Loucy (cell line): ENCODE measurements around the gene CSGALNACT2.

Source experiments
- H2AFZ ChIP-seq: fragments of 200-600 bp; sonication (generic); 2 replicates; pipeline ENCODE4 v1.6.0; 2016; ENCODE audit warnings: antibody characterized with exemption, mild to moderate bottlenecking, low read length, moderate library complexity
- H3F3A ChIP-seq: fragments of 200-600 bp; 2 replicates; pipeline ENCODE4 v1.6.0; 2016; ENCODE audit warnings: antibody characterized with exemption, low read depth, mild to moderate bottlenecking
- H3K27me3 ChIP-seq: fragments of 200-600 bp; sonication (generic); 2 replicates; pipeline ENCODE4 v1.6.1; 2014; ENCODE audit warnings: low read length, mild to moderate bottlenecking; ENCODE audit not compliant: insufficient read depth, poor library complexity, severe bottlenecking
- H3K36me3 ChIP-seq: fragments of 200-600 bp; sonication (generic); 2 replicates; pipeline ENCODE4 v1.6.1; 2016; ENCODE audit warnings: low read length; ENCODE audit not compliant: insufficient read depth
- H3K4me1 ChIP-seq: fragments of 200-600 bp; sonication (generic); 2 replicates; pipeline ENCODE4 v1.5.1; 2014; ENCODE audit warnings: low read length, mild to moderate bottlenecking; ENCODE audit not compliant: insufficient read depth, poor library complexity, severe bottlenecking
- H3K4me2 ChIP-seq: fragments of 200-600 bp; sonication (generic); 2 replicates; pipeline ENCODE4 v1.6.0; 2014; ENCODE audit warnings: antibody characterized with exemption, low read length, low read depth, mild to moderate bottlenecking; ENCODE audit not compliant: poor library complexity, severe bottlenecking
- H3K4me3 ChIP-seq: fragments of 200-600 bp; sonication (generic); 2 replicates; pipeline ENCODE4 v1.5.1; 2014; ENCODE audit warnings: low read length, mild to moderate bottlenecking, mixed read lengths; ENCODE audit not compliant: poor library complexity, severe bottlenecking
- H3K79me2 ChIP-seq: fragments of 200-600 bp; sonication (generic); 2 replicates; pipeline ENCODE4 v1.6.1; 2014; ENCODE audit warnings: low read length; ENCODE audit not compliant: insufficient read depth
- H3K9ac ChIP-seq: fragments of 200-600 bp; sonication (generic); 2 replicates; pipeline ENCODE4 v1.6.0; 2014; ENCODE audit warnings: mild to moderate bottlenecking, low read depth, low read length, moderate library complexity; ENCODE audit not compliant: poor library complexity, severe bottlenecking
- H3K9me2 ChIP-seq: fragments of 200-600 bp; sonication (generic); replicated peaks from 2 replicates; pipeline ENCODE4 v1.6.1; 2016; ENCODE audit warnings: low read depth, low read length, mixed read lengths
- H3K9me3 ChIP-seq: fragments of 200-600 bp; sonication (generic); 2 replicates; pipeline ENCODE4 v1.6.1; 2014; ENCODE audit warnings: mild to moderate bottlenecking, antibody characterized with exemption, low read length, low read depth; ENCODE audit not compliant: insufficient read depth
- H4K20me1 ChIP-seq: fragments of 200-600 bp; sonication (generic); 2 replicates; pipeline ENCODE4 v1.6.0; 2014; ENCODE audit warnings: antibody characterized with exemption, low read length, mild to moderate bottlenecking; ENCODE audit not compliant: insufficient read depth, poor library complexity, severe bottlenecking
- CTCF ChIP-seq: fragments of 200-600 bp; sonication (generic); conservative IDR thresholded peaks from 2 replicates; pipeline ENCODE4 v1.5.1; 2014; ENCODE audit warnings: mild to moderate bottlenecking, antibody characterized with exemption, low read length
- EZH2phosphoT487 ChIP-seq: fragments of 200-600 bp; IDR thresholded peaks from 2 replicates; pipeline ENCODE4 v1.6.1; 2018; ENCODE audit warnings: antibody characterized with exemption, mild to moderate bottlenecking, moderate library complexity, borderline replicate concordance

CSGALNACT2 gene

GRCh38 chr10:43216931-43217562 lies 78.8 kb downstream of the CSGALNACT2 start:
- Histone ChIP-seq H2AFZ (no peak overlapping the region), H3K9me3 (no peaks in the 10 kb centered on the region), H3K4me1 (peaks cover 6% of the 10 kb centered on the region), H3K4me2 (no peak overlapping the region), H3K79me2 (no peaks in the 10 kb centered on the region), H3K9me2 (no peaks in the 10 kb centered on the region), H3K9ac (no peak overlapping the region), H3K36me3 (no peaks in the 10 kb centered on the region), H3K27me3 (no peaks in the 10 kb centered on the region), H3K4me3 (no peak overlapping the region), H4K20me1 (no peaks in the 10 kb centered on the region), H3F3A (no peaks in the 10 kb centered on the region)
- TF ChIP-seq CTCF (no peak), EZH2phosphoT487 (no peak)

GRCh38 chr10:43217563-43218205 lies 79.4 kb downstream of the CSGALNACT2 start:
- Histone ChIP-seq H3K79me2 (no peaks in the 10 kb centered on the region), H4K20me1 (no peaks in the 10 kb centered on the region), H3K4me3 (no peak overlapping the region), H3K4me2 (no peak overlapping the region), H3F3A (no peaks in the 10 kb centered on the region), H2AFZ (no peak overlapping the region), H3K9ac (no peak overlapping the region), H3K4me1 (peaks cover 7% of the 10 kb centered on the region), H3K9me2 (no peaks in the 10 kb centered on the region), H3K27me3 (no peaks in the 10 kb centered on the region), H3K9me3 (no peaks in the 10 kb centered on the region), H3K36me3 (no peaks in the 10 kb centered on the region)
- TF ChIP-seq EZH2phosphoT487 (no peak), CTCF (no peak)

GRCh38 chr10:43218206-43218950 lies 80.1 kb downstream of the CSGALNACT2 start:
- H3K9me2 ChIP-seq, result no peaks in the 10 kb centered on the region
- TF ChIP-seq CTCF (no peak), EZH2phosphoT487 (no peak)
- no peak overlapping the region for H3K9ac ChIP-seq
- H3K9me3 ChIP-seq, result no peaks in the 10 kb centered on the region
- no peaks in the 10 kb centered on the region for H4K20me1 ChIP-seq
- peaks cover 7% of the 10 kb centered on the region for H3K4me1 ChIP-seq
- no peak overlapping the region for H3K4me2 ChIP-seq
- H3K79me2 ChIP-seq, result no peaks in the 10 kb centered on the region
- no peak overlapping the region for H3K4me3 ChIP-seq
- no peaks in the 10 kb centered on the region for H3K27me3 ChIP-seq
- H3K36me3 ChIP-seq, result no peaks in the 10 kb centered on the region
- H3F3A ChIP-seq, result no peaks in the 10 kb centered on the region
- no peak overlapping the region for H2AFZ ChIP-seq
